D341Med (cell line): ENCODE data around the gene NME1.

Experiments used
- DNase-seq: peaks from one replicate; pipeline ENCODE4 v3.0.0; 2012; ENCODE audit warnings: low spot score

NME1 gene

DNA sequence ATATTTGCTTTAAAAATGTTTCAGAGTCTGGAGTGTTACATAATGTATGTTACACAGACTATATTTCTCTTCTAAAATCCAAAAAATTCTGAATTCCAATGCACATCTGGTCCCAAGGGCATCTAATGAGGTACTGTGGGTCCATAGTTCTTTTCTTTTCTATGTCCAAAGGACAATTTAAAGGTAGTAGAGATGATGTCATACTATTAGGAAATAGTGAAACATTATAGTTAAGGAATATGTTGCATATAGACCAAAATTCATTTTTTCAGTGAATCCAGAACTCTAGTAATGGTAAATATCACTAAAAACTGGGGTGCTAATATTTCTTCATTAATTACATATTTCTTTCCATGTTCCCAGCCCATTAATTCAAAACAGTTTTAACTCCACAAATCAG lies 35.8 kb downstream of the NME1 start:
- no peak for DNase-seq

DNA sequence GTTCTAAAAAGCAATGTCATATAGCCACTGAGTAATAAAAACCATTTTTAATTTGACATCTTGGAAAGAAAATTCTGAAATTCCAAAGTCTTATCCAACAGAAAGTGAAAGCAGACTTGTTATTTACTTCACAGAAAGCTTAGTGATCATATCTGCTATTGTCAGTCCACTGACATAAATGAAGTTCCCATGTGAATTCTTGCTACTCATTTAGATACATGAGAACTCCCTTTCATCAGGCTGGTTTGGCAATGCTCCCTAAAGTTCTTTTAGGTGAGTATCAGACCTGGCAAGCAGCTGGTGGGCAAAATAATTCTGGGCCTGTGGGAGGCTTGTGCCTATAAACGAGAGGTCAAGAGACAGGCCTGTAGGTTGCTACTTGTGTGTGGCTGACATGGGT lies 36.3 kb downstream of the NME1 start:
- no peak for DNase-seq

DNA sequence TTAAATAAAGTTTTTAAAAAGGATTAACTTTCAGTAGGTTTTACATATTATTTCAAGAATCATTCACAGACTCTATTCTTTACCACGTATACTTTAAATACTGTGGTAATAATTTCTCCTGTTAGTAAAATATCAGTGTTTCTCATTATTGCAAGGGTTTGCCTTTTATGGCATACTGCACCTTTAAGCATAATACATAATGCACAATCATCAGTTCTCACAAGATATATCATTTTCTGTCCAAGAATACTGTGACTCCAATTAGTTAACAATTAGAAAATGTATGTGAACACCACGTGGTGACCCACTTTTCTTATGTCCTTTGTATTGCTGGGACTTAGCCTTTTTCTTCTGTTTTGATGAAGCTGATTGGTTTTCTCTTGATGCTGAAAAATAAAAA lies 38.5 kb downstream of the NME1 start:
- no peak for DNase-seq

DNA sequence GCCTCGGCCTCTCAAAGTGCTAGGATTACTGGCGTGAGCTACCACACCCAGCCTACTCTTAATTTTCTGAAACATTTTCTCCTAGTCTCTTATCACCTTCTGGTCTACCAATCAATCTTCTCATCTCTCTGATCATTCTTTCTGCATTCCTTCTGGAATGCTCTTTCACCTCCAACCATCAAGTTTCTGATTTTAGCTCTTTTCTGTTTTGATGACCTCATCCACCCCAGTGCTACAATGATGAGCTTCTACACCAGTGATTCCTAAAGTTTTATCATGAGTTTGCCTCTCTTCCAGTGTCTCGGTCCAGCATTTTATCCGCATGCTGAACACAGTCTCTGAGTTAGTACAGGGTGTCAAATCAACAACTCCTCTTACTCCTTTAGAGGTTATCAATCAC lies 44.4 kb downstream of the NME1 start:
- DNase-seq: no peak

DNA sequence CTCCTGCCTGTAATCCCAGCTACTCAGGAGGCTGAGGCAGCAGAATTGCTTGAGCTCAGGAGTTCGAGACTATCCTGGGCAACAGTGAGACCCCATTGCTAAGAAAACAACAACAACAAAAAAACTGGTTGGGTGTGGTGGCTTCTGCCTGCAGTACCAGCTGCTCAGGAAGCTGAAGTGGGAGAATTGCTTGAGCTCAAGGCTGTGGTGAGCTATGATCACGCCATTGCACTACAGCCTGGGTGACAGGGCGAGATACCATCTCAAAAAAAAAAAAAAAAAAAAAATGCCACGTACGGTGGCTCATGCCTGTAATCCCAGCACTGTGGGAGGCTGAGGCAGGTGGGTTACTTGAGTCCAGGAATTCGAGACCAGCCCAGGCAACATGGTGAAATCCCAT lies 46.9 kb downstream of the NME1 start:
- no peak for DNase-seq

DNA sequence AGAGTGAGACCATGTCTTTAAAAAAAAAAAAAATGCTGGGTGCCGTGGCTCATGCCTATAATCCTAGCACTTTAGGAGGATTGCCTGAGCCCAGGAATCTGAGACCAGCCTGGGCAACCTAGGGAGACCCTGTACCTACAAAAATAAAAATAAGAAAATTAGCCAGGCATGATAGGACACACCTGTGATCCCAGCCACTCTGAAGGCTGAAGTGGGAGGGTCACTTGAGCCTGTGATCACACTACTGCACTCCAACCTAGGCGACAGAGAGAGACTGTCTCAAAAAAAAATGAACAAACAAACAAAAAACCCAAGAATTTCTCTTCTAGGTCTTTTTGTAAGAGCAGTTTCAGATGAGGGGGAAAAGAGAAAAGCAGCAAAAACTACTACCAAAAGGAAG lies 47.5 kb downstream of the NME1 start:
- DNase-seq: no peak

DNA sequence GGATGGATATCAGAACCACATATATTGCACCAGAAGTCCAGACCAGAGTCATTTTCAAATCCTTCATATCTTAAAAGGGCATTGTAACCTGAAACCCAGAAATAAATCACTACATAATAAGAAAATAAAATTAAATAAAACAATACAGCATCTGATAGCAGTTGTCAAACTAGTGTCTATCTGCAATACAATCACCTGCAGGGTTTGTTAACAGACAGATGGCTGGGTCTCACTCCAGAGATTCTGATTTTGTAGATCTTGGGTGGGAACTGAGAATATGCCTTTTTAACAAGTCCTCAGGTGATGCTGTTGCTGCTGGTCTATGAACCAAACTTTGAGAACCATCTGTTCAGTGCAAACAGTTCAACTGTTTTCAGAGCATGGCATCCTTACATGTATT lies 50.5 kb downstream of the NME1 start:
- no peak for DNase-seq
